Putamen (tissue), 1 donor: Measurements from ENCODE around the gene MTNR1B.

Source experiments
- DNase-seq: peaks from one replicate; pipeline ENCODE4 v3.0.0-alpha.2; 2016; ENCODE audit warnings: low spot score

The MTNR1B gene

DNA sequence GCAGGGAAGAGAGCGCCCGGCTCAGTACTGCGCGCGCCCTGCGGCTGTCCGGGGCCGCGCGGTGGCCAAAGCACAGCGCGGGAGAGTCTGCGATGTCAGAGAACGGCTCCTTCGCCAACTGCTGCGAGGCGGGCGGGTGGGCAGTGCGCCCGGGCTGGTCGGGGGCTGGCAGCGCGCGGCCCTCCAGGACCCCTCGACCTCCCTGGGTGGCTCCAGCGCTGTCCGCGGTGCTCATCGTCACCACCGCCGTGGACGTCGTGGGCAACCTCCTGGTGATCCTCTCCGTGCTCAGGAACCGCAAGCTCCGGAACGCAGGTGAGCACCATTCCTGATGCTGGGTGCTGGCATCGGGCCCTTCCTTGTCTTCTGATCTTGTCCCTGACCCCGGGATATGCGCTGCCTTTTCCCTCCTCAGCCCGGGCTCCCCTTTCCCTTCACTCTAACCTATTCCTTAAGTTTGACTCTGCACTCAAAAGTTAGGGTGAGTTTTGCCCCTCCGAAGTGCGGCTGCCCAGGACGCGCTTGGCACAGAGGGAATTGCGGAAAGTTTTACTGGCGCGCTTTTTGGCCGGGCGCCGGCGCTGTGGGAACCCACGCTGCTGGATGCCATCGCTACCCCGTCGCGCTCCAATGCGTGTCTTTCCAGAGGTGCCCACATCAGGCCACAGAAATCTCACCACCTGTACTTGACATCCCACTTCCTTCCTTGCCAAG, at the start of gene MTNR1B:
Gene MTNR1B, plus strand, starts transcription at position 18 of the 714 bp plus-strand sequence. Its CDS starts 75 bp downstream, at position 93.
- no peak for DNase-seq

DNA sequence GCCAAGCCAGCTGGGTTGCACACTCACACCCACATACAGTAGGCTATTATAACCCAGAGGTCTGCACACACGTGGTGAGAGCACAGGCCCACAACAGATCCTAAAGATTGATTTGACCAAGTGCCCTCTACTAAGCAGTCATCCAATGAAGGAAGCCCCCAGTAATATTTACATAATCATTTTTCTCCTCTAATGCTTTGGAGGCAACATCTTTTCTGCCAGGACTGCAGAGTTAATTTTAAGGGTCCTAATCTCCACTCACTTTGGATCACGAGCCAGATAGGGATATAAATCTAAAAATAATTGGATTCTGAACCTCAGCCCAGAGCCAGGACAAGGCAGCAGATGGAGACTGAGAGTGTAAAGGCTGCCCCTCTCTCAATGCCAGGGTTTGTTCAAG, 49.1 kb upstream of the MTNR1B start:
- DNase-seq = no peak

DNA sequence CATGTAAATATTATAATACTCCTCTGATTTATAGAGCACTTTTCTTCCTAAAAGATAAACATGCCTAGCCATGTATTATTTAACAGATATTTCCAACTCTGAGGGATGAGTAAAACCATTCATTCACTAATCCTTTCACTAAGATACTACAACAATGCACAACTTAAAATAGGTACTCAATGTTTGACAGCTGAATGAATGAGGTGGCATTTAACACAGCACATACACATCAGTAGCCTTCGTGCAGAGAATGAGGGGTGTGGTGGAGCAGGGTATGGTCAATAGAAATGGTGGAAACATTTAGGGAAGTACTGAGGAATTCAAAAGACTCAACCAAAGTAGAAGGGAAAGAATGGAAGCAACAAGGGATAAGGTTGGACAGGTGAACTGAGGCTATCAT, 46.7 kb upstream of the MTNR1B start:
- DNase-seq = no peak

DNA sequence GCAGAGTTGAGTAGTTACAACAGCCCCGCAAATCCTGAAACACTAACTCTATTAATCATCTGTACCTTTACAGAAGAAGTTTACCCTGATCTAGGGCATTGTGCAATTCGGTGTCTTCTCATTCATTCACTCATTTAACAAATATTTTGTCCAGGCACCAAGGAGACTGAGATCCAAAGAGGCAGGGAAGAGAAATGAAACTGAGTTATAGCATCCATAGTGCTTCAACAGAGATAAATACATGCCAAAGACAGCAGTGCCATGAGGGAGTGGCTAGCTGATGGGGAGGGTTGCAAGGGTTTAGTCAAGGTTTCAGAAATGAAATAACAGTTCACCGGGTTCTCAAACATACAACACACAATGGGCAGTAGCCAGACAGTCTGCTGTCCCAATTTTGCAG, 40.2 kb upstream of the MTNR1B start:
- no peak for DNase-seq

DNA sequence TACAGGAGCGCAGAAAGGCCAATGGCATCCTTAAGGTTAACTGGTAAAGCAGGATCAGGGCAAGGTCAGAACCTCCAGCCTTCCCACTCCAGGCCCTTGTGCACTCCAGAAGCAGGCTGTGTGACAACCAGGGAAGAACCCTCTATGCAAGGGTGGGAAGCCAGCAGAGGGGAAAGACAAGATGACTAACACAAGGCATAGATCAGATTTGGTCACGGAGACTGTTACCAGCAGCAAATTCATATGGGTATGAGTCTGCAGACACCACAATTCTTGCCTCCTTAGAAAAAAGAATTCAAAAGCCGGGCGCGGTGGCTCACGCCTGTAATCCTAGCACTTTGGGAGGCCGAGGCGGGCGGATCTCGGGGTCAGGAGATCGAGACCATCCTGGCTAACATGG, 39.8 kb upstream of the MTNR1B start:
- no peak for DNase-seq

DNA sequence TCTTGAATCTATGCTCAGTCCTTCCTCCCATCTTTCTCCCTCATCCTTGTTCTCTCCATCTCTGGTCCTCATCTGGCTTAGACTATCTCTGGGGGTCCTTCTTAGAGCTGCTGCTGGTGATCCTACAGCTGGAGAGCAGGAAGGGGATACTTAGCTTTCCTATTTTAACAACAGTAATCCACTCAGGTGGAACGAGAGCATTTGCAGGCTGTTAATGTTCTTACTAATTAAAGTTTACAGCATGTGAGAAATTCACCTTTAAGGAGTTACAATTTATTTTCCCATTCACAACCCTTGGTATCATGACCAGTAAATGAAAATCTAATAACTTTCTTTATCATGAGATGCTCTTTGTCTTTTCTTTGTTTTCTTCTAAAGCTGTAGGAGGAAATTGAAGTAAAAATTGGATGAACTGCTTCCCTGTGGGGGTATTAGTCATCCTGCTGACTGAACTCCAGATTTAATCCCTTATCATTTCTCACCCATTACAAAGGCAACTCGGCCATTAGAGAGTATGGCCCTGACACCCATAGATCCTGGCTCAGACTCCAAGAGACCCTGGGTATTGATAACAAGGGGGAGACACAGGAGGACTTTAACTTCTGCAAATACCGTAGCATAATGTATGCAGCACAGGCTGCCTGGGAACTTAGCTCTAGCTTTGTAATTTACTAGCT, 37.6 kb upstream of the MTNR1B start:
- DNase-seq = no peak

DNA sequence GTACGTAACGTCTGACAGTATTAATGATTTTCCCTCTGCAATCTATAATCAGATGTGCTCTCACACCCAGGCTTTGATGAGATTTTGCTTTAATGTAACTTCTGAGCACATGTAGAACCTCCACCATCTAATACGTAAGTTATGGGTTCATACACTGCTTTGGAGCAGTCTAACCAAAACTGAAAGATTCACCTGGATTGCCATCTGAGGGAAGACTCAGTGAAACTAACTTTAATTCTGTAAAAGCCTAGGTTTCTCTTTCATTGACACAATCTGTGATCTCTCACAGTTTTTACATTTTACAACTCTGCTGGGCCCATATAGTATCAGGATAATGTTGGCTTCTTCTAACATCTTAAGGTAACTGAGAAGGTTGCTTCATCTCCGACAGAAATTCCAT, 30.1 kb upstream of the MTNR1B start:
- no peak for DNase-seq

DNA sequence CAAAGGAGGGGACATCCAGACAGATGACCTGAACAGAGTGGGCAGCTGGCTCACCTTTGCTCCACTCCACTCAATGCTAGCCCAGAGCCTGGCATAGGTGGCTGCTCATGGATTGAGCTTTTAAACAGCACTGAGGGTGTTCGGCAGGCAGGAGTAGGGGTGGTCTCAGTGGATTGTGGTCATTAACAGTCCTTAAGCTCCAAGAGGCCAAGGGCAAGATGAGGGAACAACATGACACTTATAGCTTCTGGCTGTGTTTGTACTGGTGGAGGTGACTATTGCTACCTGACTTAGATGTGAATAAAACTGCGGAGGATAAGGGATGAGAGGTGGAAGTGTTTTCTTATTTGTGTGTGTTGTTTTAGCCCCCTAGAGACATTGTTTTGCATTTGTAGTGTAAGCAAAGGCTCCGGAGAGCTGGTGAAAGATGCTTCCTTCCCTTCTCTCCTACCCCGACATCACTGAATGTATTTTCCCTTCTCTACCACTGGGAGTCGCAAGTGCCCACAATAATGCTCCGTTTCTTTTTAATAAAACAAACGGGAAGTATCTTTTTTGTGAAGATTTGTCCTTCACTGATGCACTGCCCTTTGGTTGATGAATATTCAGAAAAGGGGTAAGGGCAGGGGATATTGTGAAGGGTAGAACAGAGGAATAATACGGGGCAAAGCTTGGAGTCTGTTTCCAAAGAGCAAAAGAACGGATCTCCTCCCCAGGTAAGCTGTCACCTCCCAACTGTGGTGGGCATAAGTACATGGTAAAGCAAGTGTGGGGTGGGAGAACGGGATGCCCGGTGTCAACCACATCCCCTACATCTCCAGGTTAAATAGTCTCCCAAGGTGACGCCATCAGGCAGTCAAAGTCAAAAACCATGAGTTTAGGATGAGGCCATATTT, 27.5 kb upstream of the MTNR1B start:
- peak; percentile 14 for DNase-seq

DNA sequence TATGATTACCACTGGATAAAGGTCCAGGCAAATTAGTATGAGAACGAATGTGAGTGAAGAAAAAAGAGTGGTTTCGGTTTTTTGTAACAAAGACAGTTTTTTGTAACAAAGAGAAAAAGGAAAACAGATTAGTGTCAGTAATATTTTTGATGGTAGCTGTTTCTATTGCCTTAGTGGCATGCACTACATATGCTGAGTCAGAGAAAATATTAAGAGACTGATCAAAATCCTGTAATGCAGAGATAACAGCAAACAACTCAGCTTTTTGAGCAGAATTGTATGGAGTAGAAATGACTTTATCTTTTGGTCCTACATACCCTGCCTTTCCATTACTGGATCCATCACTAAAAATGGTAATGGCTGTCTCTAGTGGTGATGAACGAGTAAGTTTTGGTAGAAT, 22.7 kb upstream of the MTNR1B start:
- no peak for DNase-seq

DNA sequence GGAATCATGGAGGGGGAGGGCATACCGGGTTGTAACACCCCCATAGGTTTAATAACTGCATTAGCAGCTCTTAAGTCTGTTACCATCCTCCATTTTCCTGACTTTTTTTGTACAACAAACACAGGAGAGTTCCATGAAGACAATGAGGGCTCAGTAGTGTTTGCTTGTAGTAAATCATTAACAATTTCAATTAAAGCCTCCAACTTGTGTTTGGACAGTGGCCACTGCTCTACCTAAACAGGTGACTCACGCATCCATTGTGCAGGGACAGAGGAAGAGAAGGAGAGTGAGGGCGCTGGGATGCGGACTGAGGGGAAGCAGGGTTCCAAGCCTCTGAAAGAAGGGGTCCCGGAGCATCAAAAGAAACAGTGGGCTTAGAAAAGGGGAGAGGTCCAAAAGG, 21.3 kb upstream of the MTNR1B start:
- DNase-seq = no peak

DNA sequence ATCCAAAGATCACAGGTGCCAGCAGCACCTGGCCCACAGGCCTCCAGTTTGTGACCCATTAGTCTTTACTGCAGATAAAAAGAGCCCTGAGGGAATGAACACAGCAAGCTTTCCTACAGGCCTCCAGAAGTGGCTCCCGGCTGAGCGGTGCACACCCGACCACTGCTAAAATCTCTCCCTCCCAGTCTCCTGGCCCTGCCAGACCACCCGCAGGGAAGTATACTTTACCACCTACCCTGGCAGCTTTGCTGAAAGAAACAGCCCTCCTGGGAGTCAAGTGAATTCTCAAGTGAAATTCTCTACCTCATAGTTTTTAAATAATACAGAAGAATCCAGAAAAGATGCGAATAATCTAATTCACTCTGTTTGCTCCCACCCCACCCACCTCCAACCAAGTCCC, 15.4 kb upstream of the MTNR1B start:
- no peak for DNase-seq

DNA sequence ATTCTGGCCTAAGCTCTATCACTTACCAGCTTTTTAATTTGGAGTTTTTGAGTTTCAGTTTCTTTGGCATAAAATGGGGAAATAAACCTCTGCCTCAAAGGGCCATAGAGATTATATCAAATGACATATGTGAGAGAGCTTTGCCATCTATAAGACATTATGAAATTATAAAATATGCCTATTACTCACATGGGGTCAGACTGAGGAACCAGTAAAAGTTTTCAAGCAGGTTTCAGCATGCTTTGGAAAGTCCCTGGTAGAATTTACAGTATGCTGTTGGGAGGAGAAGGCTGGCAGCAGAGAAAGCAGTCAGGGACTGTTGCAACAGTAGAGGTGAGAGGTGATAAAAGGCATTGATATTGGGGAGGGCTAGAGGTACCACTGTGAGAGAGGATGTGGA, 13.6 kb upstream of the MTNR1B start:
- DNase-seq = no peak

DNA sequence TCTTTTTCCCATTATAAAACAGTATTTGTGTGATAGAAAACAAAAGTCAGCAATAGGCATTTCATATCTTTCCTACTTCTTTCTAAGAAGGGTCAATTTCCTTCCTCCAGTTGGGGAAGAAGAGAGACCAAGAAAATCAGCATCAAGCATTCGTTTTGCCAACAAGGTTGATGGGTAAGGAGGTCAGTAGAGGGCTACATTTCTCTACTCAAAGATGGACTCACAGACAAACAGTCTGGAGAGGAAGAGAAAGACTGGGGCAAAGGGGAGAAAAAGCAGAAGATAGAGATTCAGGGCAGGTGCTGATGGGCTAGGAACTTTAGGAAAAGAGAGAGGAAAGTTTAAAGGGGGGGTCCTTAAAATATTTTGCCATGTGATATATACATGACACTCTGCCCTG, 8.6 kb upstream of the MTNR1B start:
- DNase-seq = no peak

DNA sequence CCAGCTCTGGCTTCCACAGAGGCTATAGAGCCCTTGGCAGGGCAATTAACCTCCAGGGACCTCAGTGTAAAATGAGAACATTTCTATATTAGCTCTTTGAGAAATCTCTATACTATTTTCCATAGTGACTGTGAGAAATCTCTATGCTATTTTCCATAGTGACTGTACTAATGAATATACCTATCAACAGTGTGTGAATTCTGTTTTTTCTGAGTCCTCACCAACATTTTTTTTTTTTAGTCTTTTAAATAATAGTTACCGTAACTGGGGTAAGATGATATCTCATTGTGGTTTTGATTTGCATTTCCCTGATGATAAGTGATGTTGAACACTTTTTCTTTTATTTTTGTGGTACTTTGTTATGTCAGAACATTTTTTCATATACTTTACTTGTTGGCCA, 7.0 kb upstream of the MTNR1B start:
- DNase-seq = no peak

DNA sequence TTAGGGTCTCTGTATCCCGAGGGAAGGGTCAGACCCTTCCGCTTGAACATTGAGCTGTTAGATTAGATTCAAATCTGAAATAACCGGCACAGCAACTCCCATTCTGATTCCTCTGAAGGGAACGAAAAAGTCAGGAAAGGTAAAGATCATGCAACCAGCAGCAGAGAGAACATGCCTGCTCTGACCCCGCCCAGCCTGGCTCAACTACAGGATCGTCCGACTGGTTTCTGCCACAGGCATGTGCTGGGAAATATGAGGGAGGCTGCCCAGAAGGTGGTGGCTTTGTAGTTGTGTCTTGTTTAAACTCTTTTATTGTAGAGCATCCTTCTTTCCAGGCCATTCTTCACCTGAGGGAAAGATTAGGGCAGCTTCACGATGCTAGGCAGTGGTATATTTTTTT, 5.0 kb upstream of the MTNR1B start:
- DNase-seq = no peak

DNA sequence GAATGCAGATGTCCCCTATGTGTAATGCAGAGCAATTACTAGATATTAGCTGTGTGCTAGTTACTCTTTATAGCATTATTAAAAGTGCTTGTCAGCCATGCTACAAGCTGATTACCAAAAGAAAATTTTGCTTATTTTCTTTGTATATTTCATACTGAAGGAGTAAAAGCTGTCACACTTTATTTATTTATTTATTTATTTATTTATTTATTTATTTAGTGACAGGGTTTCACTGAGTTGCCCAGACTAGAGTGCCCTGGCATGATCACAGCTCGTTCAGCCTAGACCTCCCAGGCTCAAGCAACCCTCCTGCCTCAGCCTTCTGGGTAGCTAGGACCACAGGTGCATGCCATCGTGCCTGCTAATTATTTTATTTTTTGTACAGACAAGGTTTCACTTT, 4.3 kb upstream of the MTNR1B start:
- no peak for DNase-seq

DNA sequence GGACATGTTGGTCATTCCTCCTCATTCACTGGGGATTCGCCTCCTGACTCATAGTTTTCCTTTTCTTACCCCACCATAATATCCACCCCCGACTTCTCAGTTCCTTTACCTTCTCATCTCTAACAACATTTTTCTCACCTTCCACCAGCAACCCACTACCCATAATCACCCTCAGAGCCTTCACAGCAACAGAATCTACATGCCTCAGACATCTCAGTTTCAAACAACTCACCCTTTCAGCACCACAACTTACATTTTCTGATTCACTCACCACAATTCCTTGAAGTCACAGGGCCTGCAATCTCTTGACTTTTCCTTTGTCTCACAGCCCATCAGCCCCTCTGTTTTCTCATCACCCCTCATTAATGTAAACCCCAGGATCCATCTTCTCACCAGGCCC, 2.3 kb upstream of the MTNR1B start:
- DNase-seq = no peak

DNA sequence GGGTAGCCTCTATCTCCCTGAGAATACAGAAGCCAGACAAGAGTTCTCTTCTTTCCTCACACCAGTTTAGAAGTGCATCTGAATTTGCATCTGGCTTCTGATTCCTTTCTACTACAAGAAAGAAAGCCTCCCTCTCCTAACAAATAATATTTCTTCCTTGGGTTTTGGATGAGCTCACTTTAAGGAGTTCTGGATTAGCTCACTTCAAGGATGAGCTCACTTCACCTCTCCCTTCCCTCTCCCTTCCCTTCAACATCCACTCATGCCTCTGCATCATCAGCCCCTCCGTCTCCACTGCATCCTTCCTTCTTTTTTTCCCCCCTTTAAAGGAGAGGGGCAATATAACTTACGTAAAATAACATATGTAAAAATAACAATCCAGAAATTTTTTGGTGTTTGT, 1.6 kb upstream of the MTNR1B start:
- DNase-seq = no peak

DNA sequence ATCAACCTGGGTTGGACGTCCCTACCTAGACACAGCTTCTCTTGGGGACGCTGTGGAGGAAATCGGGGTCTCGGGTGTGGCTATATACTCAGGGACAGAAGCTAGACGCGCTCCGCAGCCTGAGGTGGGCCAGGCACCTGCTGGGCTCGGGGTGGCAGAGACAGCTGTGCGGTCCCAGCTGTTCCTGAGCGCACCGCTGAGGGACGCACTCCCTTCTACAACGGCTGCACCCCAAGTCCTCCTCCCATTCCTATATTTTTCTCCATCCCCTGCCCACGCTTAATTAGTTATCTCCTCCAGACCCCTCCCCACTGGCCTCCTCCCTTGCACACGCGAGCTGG, 188 bp upstream of the MTNR1B start:
- DNase-seq = no peak

DNA sequence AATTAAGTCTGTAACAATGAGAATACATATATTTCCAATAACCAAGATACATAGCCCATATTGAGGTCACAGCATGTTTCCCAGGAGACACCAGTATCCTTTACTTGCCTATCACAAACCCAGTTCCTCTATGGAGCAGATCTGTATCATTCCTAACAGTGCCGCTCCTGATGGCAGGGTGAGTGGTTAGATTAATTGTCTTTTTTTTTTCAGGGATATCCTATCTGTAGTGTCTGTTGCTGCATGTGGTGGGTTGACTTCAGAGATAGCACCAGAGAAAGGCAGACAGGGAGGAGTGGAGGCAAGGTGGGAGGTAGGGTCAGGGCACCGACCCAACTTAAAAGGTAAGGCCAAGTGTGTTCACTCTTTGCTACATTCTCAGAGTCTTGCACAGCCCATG, 2.8 kb downstream of the MTNR1B start:
- no peak for DNase-seq

DNA sequence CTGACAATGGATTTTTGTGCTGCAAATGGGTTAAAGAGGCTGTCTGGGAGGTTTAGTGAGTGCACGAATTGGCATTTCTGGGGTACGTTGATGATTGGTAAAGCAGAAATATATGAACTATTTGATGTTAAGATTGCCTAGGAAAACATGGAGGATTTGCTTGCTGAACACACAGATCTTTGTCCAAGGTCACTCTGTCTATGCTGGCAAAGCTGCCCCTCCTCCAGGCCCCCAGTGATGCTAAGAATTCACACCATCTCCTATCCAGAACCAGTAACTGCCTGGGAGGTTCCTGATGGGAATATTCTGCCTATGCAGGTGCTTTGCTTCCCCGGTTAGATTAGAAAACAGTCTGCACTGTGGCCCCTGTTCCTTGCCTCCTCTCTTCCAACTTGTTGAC, 5.8 kb downstream of the MTNR1B start:
- no peak for DNase-seq

DNA sequence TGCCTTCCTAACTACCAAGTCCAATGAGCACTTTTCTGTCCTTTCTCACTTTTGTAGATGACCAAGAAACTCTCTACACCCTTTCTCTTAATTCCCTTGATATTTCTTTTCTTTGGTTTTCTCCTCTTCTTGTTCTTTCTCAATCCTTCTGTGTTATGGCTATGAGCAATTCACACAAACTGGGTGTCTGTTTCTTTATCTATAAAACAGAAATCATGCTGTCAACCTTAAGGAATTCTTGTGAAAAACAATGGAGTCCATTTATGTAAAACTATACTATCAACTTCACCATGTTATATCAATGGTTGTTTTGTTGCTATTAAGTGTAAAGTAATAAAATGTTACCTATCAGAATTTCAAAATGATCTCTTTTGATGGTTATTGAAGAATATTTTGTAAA, 7.2 kb downstream of the MTNR1B start:
- DNase-seq = no peak

DNA sequence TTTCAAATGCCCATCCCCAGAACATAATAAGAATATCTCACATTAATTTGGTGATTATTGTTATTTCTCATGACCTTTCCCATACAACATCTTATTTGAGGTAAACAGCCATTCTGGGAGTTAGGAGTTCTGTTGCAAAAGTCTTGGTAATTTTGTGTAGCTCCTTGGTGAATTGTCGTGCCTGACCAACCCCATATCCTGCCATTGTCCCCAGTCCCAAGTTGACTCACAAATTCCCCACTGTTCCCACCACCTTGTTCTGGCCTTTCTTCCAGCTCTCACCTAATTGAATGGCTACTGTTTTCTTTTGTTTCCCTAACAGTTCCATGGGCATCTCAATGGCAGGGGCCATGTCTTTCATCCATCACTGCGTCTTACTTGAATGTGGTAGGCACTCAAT, 8.0 kb downstream of the MTNR1B start:
- no peak for DNase-seq
